A549 (cell line): ENCODE measurements around the gene ENTPD6.

ENCODE experiments used
- BHLHE40 ChIP-seq: IDR thresholded peaks from 2 replicates; pipeline ENCODE4 v1.6.1; 2012; ENCODE audit warnings: low read depth, low read length, inconsistent platforms
- CEBPB ChIP-seq, 2 experiments: fragments of >200 bp in 1 of 2; sonication (Bioruptor Twin) in 1 of 2; formaldehyde crosslinking in 1 of 2; IDR thresholded peaks; 2 replicates each; pipeline ENCODE4 v1.6.1; 2012 to 2016
- HOXB13 ChIP-seq: fragments of 250-450 bp; sonication (Bioruptor Pico); IDR thresholded peaks from 2 replicates; pipeline ENCODE4 v1.5.0; 2020; ENCODE audit warnings: low read depth, mild to moderate bottlenecking, moderate library complexity
- JUNB ChIP-seq: fragments of >200 bp; sonication (Bioruptor Twin); formaldehyde crosslinking; IDR thresholded peaks from 2 replicates; pipeline ENCODE4 v1.6.1; 2016
- KDM1A ChIP-seq: fragments of 200-600 bp; sonication (generic); IDR thresholded peaks from 2 replicates; pipeline ENCODE4 v1.6.1; 2016; ENCODE audit warnings: low read depth, mild to moderate bottlenecking
- PHF8 ChIP-seq: fragments of 200-600 bp; sonication (generic); IDR thresholded peaks from 2 replicates; pipeline ENCODE4 v1.6.1; 2016; ENCODE audit warnings: low read depth, mild to moderate bottlenecking, antibody characterized with exemption, moderate library complexity, borderline replicate concordance
- POLR2A ChIP-seq: IDR thresholded peaks from 2 replicates; pipeline ENCODE4 v1.6.1; 2012; ENCODE audit warnings: mild to moderate bottlenecking, low read length
- RCOR1 ChIP-seq: fragments of 150-350 bp; IDR thresholded peaks from 2 replicates; pipeline ENCODE4 v1.6.1; 2014; ENCODE audit warnings: antibody characterized with exemption, low read length, low read depth
- USF2 ChIP-seq: fragments of 450-650 bp; IDR thresholded peaks from 2 replicates; pipeline ENCODE4 v1.6.1; 2014; ENCODE audit warnings: antibody characterized with exemption
- TF ChIP-seq, protein P1 (sequence below): fragments of >200 bp; sonication (Bioruptor Twin); formaldehyde crosslinking; IDR thresholded peaks from 3 replicates; pipeline ENCODE4 v1.5.1; 2016

DNA sequence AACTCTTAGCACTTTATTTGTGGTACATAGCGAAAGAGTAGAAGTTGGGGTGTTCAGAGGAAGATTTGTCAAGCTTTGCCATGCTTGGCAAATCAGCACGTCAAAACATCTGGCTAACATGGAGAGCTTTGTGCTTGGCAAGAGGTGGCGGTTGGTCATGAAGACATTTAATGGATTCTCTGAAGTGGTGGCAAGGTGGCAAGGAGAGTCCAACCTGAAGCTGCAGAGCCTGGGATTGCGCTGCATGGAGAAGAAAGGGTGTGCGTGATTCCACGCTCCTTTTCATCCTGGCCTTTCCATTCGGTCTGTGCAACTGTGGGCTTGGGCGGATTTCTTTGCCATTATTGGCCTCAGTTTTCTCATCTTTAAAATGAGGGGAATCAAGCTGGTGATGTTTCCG, 55.5 kb downstream of the ENTPD6 start:
- TF ChIP-seq, protein P1, sequence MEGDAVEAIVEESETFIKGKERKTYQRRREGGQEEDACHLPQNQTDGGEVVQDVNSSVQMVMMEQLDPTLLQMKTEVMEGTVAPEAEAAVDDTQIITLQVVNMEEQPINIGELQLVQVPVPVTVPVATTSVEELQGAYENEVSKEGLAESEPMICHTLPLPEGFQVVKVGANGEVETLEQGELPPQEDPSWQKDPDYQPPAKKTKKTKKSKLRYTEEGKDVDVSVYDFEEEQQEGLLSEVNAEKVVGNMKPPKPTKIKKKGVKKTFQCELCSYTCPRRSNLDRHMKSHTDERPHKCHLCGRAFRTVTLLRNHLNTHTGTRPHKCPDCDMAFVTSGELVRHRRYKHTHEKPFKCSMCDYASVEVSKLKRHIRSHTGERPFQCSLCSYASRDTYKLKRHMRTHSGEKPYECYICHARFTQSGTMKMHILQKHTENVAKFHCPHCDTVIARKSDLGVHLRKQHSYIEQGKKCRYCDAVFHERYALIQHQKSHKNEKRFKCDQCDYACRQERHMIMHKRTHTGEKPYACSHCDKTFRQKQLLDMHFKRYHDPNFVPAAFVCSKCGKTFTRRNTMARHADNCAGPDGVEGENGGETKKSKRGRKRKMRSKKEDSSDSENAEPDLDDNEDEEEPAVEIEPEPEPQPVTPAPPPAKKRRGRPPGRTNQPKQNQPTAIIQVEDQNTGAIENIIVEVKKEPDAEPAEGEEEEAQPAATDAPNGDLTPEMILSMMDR: no peak
- TF ChIP-seq CEBPB (IDR thresholded peaks at IDR 0.05) (no peak), POLR2A (no peak), BHLHE40 (no peak), HOXB13 (CRISPR knock-in tag) (no peak), RCOR1 (no peak), PHF8 (no peak), JUNB (no peak), KDM1A (no peak), USF2 (no peak)
